T-helper 1 cell treated with Interleukin-12 subunit alpha and Interleukin-12 subunit beta and Interleukin-4 antibody, amounts not matched to agents 30 ng/mL and 1 ng/mL, for 36 hours (primary cell): ENCODE data around the gene COL6A2. TPM values are rescaled to one million over a fixed set of nuclear protein-coding genes. Genes with fewer than 3 reads are reported as not detected.

Source experiments
- intact Hi-C: fragments of 100-400 bp; cut with micrococcal nuclease; formaldehyde crosslinking; loops from one replicate; pipeline ENCODE4 v1.15.1; 2024
- total RNA-seq: library from RNA; stranded (reverse); gene quantifications from 2 replicates; pipeline ENCODE4 v1.2.3, GENCODE V29; 2022

The COL6A2 gene
- total RNA-seq, 1 donor from 2014 or later: 2.6 TPM

DNA sequence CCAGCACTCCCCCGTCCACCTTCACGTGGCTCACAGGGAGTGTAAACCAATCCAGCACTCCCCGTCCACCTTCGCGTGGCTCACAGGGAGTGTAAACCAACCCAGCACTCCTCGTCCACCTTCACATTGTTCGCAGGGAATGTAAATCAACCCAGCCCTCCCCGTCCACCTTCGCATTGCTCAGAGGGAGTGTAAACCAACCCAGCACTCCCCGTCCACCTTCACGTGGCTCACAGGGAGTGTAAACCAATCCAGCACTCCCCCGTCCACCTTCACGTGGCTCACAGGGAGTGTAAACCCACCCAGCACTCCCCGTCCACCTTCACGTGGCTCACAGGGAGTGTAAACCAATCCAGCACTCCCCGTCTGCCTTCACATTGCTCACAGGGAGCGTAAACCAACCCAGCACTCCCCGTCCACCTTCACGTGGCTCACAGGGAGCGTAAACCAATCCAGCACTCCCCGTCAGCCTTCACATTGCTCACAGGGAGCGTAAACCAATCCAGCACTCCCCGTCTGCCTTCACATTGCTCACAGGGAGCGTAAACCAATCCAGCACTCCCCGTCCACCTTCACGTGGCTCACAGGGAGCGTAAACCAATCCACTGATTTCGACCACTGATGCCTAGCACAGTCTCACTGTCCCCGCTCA lies 42.6 kb downstream of the COL6A2 start:
- intact Hi-C loops: loop anchor here (10.0 kb wide), 1 partner anchor 314 kb away; the partner anchor contains the start of gene DIP2A

DNA sequence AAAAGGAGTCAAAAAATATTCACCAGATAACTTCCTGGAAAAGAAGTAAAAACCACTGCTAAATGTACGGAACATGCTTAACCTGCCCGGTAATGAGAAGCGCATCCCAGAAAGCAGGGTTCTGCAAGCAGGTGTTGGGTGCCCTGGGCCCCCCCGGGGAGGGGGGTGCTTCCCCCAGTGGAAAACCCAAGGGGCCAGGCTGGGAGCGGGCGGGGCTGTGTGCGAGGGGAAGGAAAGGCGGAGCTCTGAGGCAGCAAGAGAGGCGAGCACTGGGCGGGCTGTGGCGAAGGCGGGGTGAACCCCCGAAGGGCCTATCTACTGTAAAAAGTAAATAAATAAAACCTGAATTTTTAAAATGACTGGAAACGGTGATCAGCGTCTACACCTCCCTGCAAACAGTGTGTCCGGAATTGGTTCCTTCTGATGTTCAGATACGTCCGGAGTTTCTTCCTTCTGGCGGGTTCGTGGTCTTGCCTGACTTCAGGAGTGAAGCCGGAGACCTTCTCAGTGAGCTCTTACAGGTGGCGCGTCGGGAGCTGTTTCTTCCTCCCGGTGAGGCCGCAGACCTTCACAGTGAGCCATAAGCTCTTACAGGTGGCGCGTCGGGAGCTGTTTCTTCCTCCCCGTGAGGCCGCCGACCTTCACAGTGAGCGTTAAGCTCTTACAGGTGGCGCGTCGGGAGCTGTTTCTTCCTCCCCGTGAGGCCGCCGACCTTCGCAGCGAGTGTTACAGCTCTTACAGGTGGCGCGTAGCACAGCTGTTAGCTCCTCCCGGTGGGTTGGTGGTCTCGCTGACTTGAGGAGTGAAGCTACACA lies 44.1 kb downstream of the COL6A2 start:
- intact Hi-C loops: loop anchor here (2.0 to 10.0 kb wide), 3 partner anchors 111 to 313 kb away; partner anchors contain the start of gene DIP2A

DNA sequence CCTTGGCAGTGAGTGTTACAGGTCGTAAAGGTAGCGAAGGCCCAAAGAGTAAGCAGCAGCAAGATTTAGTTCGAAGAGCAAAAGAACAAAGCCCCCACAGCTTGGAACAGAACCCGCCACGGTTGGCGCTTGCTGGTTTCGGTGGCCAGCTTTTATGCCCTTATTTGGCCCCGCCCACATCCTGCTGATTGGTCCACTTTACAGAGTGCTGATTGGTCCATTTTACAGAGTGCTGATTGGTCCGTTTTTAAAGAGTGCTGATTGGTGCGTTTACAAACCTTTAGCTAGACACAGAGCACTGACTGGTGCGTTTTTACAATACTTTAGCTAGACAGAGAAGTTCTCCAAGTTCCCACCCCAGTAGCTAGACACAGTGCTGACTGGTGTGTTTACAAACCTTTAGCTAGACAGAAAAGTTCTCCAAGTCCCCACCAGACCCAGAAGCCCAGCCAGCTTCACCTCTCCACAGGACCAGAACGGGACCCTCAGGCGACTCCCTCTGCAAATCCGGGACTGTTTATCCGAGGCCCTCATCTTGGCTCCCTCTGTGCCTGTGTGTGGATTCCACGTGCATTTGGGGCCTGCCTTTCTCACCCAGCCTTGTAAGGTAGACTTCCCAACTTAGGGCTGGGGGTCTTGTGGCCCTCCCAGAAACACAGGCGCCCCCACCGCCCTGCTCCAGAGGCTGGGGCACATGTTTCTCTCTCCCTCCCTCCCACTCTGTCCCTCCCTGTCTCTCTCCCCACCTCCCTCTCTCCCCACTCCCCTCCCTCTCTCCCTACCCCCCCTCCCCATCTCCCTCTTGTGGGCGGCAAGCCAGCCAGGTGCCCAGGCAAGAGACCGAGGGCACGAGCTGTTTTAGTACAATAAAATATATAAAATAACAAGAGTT lies 44.9 kb downstream of the COL6A2 start:
- intact Hi-C loops: loop anchor here (1.0 to 10.0 kb wide), 7 partner anchors 41 to 312 kb away; partner anchors contain the start of genes DIP2A, SPATC1L and YBEY

DNA sequence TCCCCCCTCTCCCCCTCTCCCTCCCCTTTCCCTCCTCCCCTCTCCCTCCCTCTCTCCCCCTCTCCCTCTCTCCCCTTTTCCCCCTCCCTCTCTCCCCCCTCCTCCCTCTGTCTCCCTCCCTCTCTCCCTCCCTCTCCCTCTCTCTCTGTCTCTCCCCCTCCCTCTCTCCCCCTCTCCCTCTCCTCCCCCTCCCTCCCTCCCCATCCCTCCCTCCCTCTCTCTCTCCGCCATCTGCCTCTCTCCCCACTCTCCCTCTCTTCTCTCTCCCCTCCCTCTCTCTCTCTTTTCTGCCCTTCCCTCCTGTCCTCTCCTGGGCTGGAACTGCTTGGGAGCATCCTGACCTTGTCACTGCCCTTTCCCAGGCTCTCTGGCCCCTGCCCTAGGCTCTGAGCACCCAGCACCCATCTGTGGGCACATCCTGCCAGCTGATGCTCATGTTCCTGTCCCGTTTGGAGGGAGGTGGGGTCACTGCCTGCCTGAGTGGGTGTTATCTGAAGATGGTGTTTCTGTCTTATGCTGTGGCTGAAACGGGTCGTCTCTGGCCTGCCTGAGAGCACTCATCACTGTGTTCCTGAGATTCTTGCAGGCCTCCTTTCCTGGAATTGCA lies 46.7 kb downstream of the COL6A2 start:
- intact Hi-C loops: loop anchor here (10.0 kb wide), 1 partner anchor 310 kb away; the partner anchor contains the start of gene DIP2A

DNA sequence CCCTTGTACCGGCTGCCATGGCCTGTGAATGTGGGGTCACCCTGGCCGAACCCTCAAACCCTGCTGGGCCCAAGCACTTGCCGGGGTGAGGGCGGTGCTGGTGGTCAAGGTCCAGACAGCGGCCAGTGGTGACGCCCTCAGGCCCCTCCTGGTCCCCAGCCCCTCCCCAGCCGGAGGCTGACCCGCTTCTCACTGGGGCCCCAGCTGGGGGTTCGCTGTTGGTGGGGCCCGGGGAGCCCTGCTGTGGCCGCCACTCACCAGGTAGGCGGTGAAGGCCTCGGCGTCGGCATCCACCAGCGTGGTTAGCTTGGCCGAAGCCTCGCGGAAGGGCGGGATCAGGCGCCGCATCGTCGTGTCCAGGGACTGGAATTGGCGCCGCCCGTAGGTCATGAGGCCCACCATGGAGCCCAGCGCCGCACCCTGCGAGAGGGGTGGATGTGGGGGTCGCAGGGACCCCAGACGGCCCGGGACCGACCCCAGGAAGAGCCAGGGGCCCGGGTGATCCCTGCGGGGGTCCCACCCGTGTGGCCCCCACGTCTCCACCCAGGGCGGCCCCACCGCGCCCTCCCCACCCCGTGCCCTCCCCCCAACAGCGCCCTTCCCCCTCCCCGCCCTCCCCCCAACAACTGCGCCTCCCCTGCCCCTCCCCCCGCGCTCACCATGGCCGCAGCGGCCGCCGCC lies 47.4 kb downstream of the COL6A2 start:
- intact Hi-C loops: loop anchor here (10.0 kb wide), 1 partner anchor 310 kb away; the partner anchor contains the start of gene DIP2A

DNA sequence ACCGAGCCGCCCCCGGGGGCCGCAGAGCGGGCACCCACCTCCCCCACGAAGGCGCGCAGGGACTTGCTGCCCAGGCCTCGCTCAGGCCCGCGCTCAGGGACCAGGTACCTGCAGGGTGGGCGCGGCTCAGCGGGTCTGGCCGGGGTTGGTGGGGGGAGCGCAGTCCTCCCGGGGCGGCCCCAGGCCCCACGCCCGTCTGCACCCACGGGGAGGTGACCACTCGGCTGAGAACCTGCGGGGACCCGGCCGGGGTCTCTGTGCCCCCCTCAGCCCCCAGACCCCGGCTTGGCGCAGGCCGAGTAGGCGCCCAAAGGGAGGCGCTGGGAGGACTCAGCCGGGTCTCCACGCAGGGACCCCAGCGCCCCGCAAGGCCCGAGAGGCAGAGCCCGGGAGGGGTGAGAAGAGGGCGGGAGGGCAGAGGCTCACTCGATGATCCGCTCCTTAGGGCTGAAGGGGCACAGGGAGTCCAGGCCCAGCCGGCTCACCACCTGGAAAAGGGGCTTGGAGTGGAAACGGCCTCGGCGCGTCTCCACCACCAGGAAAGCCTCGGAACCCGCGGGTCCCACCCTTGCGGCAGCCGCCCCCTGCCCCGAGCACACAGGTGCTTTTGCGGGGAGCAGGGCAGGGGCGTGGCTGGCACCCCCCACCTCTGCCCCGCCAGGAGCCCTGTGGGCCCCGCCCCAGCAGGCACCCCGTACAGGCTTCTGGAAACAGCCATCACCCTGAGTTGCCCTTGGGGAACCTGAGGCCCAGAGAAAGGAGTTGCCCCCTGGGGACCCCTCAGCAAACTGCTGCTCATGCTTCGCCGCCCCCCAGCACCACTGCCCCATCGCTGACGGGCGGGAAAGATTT lies 48.2 kb downstream of the COL6A2 start:
- intact Hi-C loops: loop anchor here (10.0 kb wide), 1 partner anchor 309 kb away; the partner anchor contains the start of gene DIP2A

DNA sequence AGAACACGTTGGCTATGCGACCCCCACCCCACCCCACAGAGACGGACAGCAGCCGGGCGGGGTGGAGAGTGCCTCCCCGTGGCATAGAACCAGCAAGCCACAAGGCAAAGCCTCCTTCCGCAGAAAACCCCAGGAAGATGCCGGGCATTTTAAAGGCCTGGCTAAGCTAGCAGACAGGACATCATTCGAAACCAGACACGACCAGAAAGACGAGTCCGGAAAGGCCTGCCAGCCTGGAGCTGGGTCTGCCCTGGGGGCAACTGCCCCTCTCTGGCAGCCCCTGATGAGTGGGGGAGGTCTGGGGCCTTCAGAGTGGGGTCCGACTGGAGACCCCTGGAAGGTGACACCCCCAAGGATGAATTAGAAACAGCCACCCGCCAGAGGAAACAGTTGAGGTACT lies 48.9 kb downstream of the COL6A2 start:
- intact Hi-C loops: loop anchor here (10.0 kb wide), 1 partner anchor 308 kb away; the partner anchor contains the start of gene DIP2A

DNA sequence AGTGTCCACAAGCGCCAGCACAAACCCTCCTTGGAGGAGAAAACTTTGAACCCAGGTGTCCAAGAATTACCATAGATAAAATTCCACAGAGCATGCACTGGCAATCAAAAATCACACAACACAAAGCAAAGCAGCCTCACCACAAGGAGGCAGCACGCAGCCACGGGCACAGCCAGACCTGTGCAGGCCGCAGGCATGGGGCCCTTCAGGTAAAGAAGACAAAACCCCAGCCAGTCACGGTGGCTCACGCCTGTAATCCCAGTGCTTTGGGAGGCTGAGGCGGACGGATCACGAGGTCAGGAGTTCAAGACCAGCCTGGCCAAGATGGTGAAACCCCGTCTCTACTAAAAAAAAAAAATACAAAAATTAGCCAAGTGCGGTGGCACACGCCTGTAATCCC lies 49.5 kb downstream of the COL6A2 start:
- intact Hi-C loops: loop anchor here (10.0 kb wide), 1 partner anchor 307 kb away; the partner anchor contains the start of gene DIP2A

DNA sequence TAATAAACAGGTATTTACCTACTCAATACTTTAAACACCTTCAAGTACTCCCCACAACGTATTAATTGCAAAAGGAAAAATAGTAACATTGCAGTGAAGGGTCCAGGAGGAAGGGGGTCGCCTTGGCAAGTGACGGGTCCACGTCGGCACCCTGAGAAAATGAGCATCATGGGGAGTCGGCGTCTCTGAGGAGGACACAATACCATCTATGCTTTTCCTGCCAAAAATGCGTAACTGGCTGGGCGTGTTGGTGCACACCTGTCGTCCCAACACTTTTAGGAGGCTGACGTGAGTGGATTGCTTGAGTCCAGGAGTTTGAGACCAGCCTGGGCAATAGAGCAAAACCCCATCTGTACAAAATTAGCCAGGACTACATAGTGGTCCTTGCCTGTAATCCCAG lies 50.2 kb downstream of the COL6A2 start:
- intact Hi-C loops: loop anchor here (10.0 kb wide), 1 partner anchor 307 kb away; the partner anchor contains the start of gene DIP2A

DNA sequence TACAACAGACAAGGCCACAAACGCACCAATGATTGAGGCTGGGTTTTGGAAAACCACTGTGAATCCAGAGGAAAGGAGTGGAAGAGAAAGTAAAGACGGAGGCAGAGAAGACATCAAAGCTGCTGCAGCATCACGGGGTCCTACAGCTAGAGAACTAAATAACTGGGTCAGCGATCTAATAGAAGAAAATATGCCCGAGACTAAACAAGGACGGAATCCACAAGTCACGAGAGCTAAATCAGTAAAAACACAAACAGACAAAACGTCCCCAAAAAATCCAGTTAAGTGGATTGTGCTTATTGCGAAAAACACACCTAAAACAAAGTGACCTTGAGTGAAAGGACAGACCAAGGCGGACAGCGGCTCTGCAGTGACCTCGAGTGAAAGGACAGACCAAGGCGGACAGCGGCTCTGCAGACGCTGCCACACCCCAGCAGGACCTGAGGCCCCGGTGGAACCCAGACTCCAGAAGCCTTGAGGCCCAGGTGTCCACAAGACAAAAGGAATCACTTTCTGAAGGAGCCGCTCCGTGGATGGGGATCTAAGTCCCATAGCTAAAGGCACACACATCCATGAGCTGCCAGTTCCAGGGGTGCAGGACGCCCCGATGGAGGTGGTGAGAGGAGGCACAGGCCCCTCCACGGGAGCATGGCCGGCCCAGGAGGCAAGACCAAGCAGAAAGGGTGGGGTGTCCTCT lies 51.4 kb downstream of the COL6A2 start:
- intact Hi-C loops: loop anchor here (10.0 kb wide), 1 partner anchor 305 kb away; the partner anchor contains the start of gene DIP2A

DNA sequence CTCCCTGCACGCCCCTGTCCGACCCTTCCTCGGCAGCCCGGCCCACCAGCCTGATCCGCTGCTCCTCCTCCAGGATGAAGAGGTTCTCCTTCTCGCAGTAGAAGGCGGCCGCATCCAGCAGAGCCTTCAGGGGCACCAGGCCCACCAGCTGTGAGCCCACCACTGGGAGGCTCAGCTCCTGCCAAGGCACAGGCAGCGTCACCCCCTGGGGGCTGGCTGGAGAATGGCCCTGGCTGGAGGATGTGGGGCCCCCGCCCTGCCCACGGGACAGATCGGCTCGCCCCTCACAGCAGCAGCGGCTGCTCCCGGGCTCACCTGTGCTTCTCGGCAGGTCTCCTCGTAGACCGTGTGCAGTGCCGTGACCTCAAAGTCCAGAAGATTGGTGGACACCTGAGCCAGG lies 52.2 kb downstream of the COL6A2 start:
- intact Hi-C loops: no loop called here

DNA sequence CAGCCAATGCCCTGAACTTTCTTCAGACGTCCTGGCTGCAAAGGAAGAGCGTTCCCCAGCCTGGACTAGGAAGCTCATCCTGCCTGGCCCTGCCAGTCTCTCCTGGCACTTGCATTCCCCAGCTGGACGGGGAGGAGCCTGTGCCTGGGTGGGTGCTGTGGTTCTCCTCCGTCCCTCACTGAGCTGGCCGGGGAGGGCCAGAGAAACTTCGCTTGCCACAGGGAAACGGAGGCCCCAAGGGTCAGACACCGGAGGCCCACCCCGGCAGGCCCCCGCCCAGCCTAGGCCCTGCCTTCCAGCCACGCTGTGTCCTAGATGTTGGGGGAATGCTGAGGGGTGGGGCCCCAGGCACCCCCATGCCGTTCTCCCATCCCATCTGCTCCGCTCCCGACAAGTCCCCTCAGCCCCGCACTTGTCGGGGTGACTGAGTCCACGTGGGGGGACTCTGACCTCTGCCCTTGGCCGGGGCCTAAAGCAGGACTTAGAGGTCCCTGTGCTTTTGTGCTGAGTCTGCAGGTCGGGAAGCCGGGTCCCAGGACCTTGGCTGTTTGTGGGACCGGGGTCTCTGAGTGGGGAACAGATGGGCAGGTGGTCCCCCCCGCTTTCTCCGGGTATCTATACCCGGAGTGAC lies 52.7 kb downstream of the COL6A2 start:
- intact Hi-C loops: no loop called here

DNA sequence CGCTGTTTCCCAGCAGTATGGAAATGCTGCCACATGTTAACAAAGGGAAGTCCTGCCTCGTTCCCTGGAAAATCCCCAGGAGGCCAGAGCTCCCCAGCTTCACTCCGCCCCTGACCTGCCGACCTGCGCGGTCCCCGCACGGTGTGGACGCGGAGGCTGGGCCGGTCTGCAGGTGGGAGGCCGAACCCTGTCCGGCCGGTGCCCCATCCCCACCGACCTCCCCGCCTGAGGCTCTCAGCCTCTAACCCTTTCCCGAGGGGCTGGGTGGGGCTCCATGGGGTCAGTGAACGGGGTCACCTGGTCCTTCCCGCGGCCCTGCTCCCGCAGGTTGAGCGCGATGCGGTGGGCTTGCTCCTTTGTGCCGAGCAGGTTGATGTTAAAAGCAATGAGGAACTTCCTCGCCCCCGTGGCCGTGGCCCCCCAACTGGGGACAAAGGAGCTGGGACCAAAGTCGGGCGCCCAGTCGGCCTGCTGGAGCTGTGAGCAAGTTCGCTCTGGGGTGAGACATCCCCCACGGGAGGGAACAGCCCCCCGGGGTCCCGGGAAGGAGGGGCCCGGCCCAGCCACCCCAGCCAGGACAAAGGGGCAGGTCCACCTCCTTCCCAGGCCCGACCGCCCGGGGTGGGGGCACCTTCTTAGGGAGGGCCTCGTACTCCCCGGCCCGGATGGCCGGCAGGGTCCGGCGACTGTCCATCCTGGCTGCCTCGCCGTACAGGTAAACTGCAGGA lies 53.5 kb downstream of the COL6A2 start:
- intact Hi-C loops: no loop called here

DNA sequence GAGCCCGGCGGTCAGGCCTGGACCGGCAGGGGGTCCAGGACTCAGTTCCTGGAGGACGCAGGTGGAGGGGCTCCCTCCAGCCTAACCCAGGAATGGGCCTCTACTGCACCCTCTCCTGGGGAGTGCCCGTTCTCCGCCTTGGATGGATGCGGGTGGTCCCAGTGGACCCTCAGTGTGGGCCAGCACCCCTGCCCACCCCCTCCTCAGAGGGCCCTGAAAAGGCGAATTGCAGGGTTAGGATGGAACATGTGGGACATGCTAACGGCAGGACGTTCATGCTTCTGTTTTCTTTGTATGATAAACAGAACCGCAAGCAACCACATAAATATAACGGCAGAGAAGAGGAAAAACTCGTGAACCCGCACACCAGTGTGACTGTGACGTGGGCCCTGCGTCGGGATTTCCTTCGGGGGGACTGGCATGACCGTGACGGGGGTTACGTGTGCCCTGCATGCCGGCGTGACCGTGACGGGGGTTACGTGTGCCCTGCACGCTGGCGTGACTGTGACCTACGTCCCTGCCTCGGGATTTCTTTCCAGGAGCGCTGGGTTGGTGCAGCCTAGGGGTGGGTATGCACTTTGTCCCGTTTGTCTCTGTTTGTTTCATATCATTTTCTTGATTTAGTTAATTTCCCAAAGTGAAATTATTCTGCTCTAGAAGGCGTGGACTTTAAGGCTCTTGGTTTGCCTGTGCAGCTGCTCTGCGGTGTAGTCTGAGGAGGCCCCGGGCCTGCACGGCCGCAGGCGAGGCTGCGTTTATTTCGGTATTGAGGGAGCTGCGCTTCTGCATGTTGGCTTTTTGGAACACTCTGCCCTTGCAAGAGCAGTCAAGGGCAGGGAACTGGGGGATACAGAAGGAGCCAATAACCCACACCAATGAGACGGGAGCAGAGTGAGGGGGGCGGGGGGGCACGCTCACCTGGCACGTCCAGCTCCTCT lies 54.3 kb downstream of the COL6A2 start:
- intact Hi-C loops: no loop called here

DNA sequence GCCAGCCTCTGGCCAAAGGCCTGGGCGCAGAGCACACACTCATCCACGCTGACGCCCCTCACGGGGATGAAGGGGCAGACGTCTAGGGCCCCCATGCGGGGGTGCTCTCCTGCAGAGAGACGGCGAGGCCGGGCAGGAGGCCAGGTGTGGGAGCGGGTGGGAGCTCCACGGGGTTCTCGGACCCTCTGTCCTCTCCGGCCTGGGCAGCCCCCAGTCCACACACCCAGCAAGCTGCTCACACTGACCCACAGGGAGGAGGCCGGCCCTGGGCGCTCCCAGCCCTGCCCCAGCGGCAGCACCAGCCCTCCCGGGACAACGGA lies 55.0 kb downstream of the COL6A2 start:
- intact Hi-C loops: no loop called here
